Breast epithelium (tissue), 4 donors: Measurements from ENCODE around the gene RALGPS1. TPM values are rescaled to one million over a fixed set of nuclear protein-coding genes. Genes with fewer than 3 reads are reported as not detected.

ENCODE experiments used
- DNase-seq, 2 donors: peaks; one replicate each; pipeline ENCODE4 v3.0.0-alpha.2; 2019; ENCODE audit warnings: low spot score in 2 of 2
- H3K27ac ChIP-seq, 2 donors: fragments of 200-600 bp; sonication (generic) in 1 of 2; one replicate each; pipeline ENCODE4 v1.5.1; 2016 to 2019; ENCODE audit warnings: mild to moderate bottlenecking in 1 of 2
- H3K27me3 ChIP-seq, 2 donors: fragments of 200-600 bp; sonication (generic) in 1 of 2; one replicate each; pipeline versions ENCODE4 v1.5.1 to v1.6.0; 2017 to 2019; ENCODE audit warnings: control low read depth in 1 of 2, mild to moderate bottlenecking in 1 of 2
- H3K36me3 ChIP-seq: fragments of 200-600 bp; one replicate; pipeline ENCODE4 v1.5.1; 2019
- H3K4me1 ChIP-seq, 2 donors: fragments of 200-600 bp; sonication (generic); one replicate each; pipeline ENCODE4 v1.5.1; 2016 to 2019; ENCODE audit warnings: control low read depth in 1 of 2
- H3K4me3 ChIP-seq, 3 donors: fragments of 200-600 bp; sonication (generic); 1 replicate in 2 of 3; 2 replicates in 1 of 3; pipeline ENCODE4 v1.5.1; 2016 to 2019; ENCODE audit warnings: mild to moderate bottlenecking in 3 of 3, moderate library complexity in 2 of 3
- H3K9me3 ChIP-seq, 2 donors: fragments of 200-600 bp; sonication (generic) in 1 of 2; one replicate each; pipeline ENCODE4 v1.5.1; 2016 to 2019; ENCODE audit warnings: control low read depth in 1 of 2
- POLR2A ChIP-seq: fragments of 450-650 bp; IDR thresholded peaks from one replicate; pipeline ENCODE4 v1.6.1; 2016; ENCODE audit warnings: antibody characterized with exemption, mild to moderate bottlenecking, moderate library complexity
- POLR2AphosphoS5 ChIP-seq, 3 donors: sonication (generic); formaldehyde crosslinking; IDR thresholded peaks; one replicate each; pipeline ENCODE4 v1.6.1; 2017; ENCODE audit warnings: antibody characterized with exemption in 3 of 3
- intact Hi-C: fragments of 100-400 bp; cut with DNase I; formaldehyde crosslinking; loops from one replicate; pipeline ENCODE4 v1.15.1; 2023; ENCODE audit warnings: low total_unique reads
- total RNA-seq, 3 donors: library from RNA; depleted of rRNA; stranded (reverse); fragments of >200 nt; gene quantifications; one replicate each; pipeline ENCODE4 v1.1.0, GENCODE V29; 2016
- TF ChIP-seq, protein P1 (sequence below), 3 donors: fragments of 450-650 bp; IDR thresholded peaks; one replicate each; pipeline ENCODE4 v1.5.1; 2016 to 2017; ENCODE audit warnings: antibody characterized with exemption in 3 of 3, mild to moderate bottlenecking in 3 of 3, moderate library complexity in 3 of 3

Gene RALGPS1
- total RNA-seq, 3 donors from 2014 or later = 5.8 to 30.7 (median 15.1) TPM

DNA sequence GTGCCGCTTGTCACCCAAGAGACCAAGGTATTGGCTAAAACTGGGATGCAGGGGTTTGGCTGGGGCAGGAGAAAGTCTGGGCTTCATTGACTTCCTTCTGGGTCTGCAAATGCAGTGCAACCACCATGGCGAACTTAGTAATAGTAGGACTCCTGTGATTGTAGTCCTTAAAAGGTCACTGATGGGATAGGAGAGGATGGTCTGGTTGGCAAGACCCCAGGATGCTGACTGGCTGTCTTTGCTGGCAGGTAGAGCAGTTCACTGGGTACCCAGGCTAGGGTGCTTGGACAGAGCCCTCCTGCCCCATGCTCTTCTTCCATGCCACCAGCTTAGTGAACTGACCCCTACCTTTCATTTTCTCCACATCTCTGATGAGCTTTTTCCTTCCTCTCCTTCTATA is 170.6 kb downstream of the RALGPS1 start:
- TF ChIP-seq, protein P1, sequence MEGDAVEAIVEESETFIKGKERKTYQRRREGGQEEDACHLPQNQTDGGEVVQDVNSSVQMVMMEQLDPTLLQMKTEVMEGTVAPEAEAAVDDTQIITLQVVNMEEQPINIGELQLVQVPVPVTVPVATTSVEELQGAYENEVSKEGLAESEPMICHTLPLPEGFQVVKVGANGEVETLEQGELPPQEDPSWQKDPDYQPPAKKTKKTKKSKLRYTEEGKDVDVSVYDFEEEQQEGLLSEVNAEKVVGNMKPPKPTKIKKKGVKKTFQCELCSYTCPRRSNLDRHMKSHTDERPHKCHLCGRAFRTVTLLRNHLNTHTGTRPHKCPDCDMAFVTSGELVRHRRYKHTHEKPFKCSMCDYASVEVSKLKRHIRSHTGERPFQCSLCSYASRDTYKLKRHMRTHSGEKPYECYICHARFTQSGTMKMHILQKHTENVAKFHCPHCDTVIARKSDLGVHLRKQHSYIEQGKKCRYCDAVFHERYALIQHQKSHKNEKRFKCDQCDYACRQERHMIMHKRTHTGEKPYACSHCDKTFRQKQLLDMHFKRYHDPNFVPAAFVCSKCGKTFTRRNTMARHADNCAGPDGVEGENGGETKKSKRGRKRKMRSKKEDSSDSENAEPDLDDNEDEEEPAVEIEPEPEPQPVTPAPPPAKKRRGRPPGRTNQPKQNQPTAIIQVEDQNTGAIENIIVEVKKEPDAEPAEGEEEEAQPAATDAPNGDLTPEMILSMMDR (IDR thresholded peaks at IDR 0.05) = no peak
- TF ChIP-seq POLR2A (no peak), POLR2AphosphoS5 (IDR thresholded peaks at IDR 0.05) (no peak)
- Histone ChIP-seq H3K27ac (peak overlapping the region; percentile 29 to 78), H3K9me3 (no peaks in the 10 kb centered on the region), H3K36me3 (no peaks in the 10 kb centered on the region), H3K4me3 (no peak overlapping the region), H3K27me3 (no peaks in the 10 kb centered on the region), H3K4me1 (no peaks in the 10 kb centered on the region)
- intact Hi-C loops = no loop called here
- DNase-seq = no peak

DNA sequence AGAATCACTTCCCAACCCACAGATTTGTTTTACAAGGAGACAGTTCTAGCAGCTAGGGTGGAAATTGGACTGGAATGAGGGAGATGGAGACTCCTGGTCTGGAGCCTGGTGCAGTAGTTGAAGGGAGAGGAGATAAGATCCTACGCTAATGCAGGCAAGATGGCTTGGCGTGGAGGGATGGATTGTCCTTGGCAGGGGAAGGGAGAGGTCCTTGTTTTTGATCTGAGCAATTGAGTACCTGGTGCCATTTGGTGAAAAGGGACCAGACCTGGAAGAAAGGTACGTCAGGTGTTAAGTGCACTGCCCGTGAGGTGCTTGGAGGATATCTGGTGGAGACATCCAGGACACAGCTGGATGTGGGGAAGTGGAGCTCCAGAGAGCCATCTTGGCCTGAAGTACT is 172.2 kb downstream of the RALGPS1 start:
- intact Hi-C loops = no loop called here
- Histone ChIP-seq H3K36me3 (no peaks in the 10 kb centered on the region), H3K27me3 (no peaks in the 10 kb centered on the region), H3K4me1 (no peaks in the 10 kb centered on the region), H3K4me3 (no peak overlapping the region), H3K27ac (peak overlapping the region in 1 of 2 donors; percentile 58), H3K9me3 (no peaks in the 10 kb centered on the region)
- no peak for DNase-seq
- TF ChIP-seq POLR2A (no peak), POLR2AphosphoS5 (IDR thresholded peaks at IDR 0.05) (no peak)
- TF ChIP-seq, protein P1 (IDR thresholded peaks at IDR 0.05) = no peak

- H3K36me3 ChIP-seq = no peaks in the 10 kb centered on the region
- intact Hi-C loops = no loop called here
- H3K9me3 ChIP-seq = no peaks in the 10 kb centered on the region
- H3K27me3 ChIP-seq = no peaks in the 10 kb centered on the region
- peak overlapping the region in 1 of 2 donors; percentile 58 for H3K27ac ChIP-seq
- H3K4me3 ChIP-seq = no peak overlapping the region
- TF ChIP-seq POLR2AphosphoS5 (IDR thresholded peaks at IDR 0.05) (no peak), POLR2A (no peak)
- TF ChIP-seq, protein P1 (IDR thresholded peaks at IDR 0.05) = no peak
- no peaks in the 10 kb centered on the region for H3K4me1 ChIP-seq
- DNase-seq = no peak
Observed at GRCh38 chr9:127087411-127087810, 172.8 kb downstream of the RALGPS1 start.

DNA sequence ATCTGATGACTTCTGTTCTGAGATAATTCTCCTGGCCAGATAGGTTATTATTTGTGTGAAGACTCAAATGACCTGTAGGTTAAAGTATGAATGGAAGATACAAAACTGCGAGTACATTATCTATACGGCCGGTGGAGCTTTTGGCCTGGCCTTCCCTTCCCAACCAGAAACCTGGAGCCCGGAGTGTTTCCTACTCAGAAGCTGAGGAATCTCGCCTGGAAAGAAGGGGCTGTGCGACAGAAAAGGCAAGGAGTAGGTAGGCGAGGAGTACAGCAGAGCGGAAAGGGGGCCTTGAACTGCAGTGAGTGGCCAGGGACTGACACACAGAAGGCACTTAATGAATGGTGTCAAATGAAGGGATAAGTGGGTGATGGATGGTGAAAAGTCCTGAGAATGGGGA is 173.3 kb downstream of the RALGPS1 start:
- Histone ChIP-seq H3K9me3 (no peaks in the 10 kb centered on the region), H3K4me1 (no peaks in the 10 kb centered on the region), H3K36me3 (no peaks in the 10 kb centered on the region), H3K4me3 (no peak overlapping the region), H3K27ac (peak overlapping the region in 1 of 2 donors; percentile 96), H3K27me3 (no peaks in the 10 kb centered on the region)
- intact Hi-C loops = no loop called here
- DNase-seq = no peak
- TF ChIP-seq POLR2A = no peak
- TF ChIP-seq, protein P1 (IDR thresholded peaks at IDR 0.05) = no peak
- no peak for TF ChIP-seq POLR2AphosphoS5 (IDR thresholded peaks at IDR 0.05)

GRCh38 chr9:127088724-127089615 is 174.4 kb downstream of the RALGPS1 start:
- H3K4me3 ChIP-seq = no peak overlapping the region
- no peaks in the 10 kb centered on the region for H3K36me3 ChIP-seq
- no peak for TF ChIP-seq POLR2AphosphoS5 (IDR thresholded peaks at IDR 0.05)
- TF ChIP-seq, protein P1 (IDR thresholded peaks at IDR 0.05) = no peak
- TF ChIP-seq POLR2A = no peak
- no peaks in the 10 kb centered on the region for H3K4me1 ChIP-seq
- no peak for DNase-seq
- intact Hi-C loops = no loop called here
- peak overlapping the region; percentile 85 to 96 for H3K27ac ChIP-seq
- H3K9me3 ChIP-seq = no peaks in the 10 kb centered on the region
- H3K27me3 ChIP-seq = no peaks in the 10 kb centered on the region
